K562 (cell line): Measurements from ENCODE around the gene ZNF362. TPM values are rescaled to one million over a fixed set of nuclear protein-coding genes. Genes with fewer than 3 reads are reported as not detected.

Experiments
- ARID2 ChIP-seq: fragments of 450-650 bp; IDR thresholded peaks from 2 replicates; pipeline ENCODE4 v1.6.1; 2017; ENCODE audit warnings: antibody characterized with exemption, mild to moderate bottlenecking
- ELF1 ChIP-seq: fragments of 200-800 bp; sonication (Bioruptor generic); IDR thresholded peaks from 2 replicates; pipeline ENCODE4 v1.6.1; 2016; ENCODE audit warnings: missing genetic modification characterization, missing compliant biosample characterization
- ETS2 ChIP-seq: IDR thresholded peaks from 2 replicates; pipeline ENCODE4 v1.6.1; 2016; ENCODE audit warnings: borderline replicate concordance, missing genetic modification characterization, mild to moderate bottlenecking, moderate library complexity, missing compliant biosample characterization; ENCODE audit not compliant: poor library complexity, severe bottlenecking
- ETV6 ChIP-seq, 3 experiments: fragments of 150-350 bp in 1 of 3; sonication (generic) in 1 of 3; formaldehyde crosslinking in 1 of 3; IDR thresholded peaks; 2 replicates each; pipeline versions ENCODE4 v1.6.1 to v1.8.0; 2014 to 2022; ENCODE audit warnings: borderline replicate concordance in 2 of 3, low read depth in 2 of 3, antibody characterized with exemption in 1 of 3, low read length in 1 of 3, mild to moderate bottlenecking in 1 of 3, missing genetic modification reagents in 1 of 3
- HEY1 ChIP-seq: fragments of 250-450 bp; sonication (Bioruptor Pico); IDR thresholded peaks from 2 replicates; pipeline ENCODE4 v1.5.0; 2020; ENCODE audit warnings: mild to moderate bottlenecking, moderate library complexity, borderline replicate concordance
- NR2C1 ChIP-seq, 2 experiments: fragments of 450-650 bp; IDR thresholded peaks; 2 replicates each; pipeline ENCODE4 v1.6.1; 2017; ENCODE audit warnings: mild to moderate bottlenecking in 2 of 2, antibody characterized with exemption in 1 of 2, inconsistent platforms in 1 of 2, missing compliant biosample characterization in 1 of 2, missing genetic modification characterization in 1 of 2
- POLR3G ChIP-seq: IDR thresholded peaks from 2 replicates; pipeline ENCODE4 v1.6.1; 2011; ENCODE audit not compliant: insufficient read length, insufficient replicate concordance; ENCODE audit errors: extremely low read depth
- RBM39 ChIP-seq: fragments of 200-400 bp; formaldehyde crosslinking; optimal IDR thresholded peaks from 2 replicates; pipeline ENCODE3; 2018; ENCODE audit warnings: low read depth, low read length
- RHOXF2B ChIP-seq: fragments of 250-450 bp; sonication (Bioruptor Pico); conservative IDR thresholded peaks from 2 replicates; pipeline ENCODE4 v1.5.1; 2021
- SMAD1 ChIP-seq: fragments of 150-350 bp; IDR thresholded peaks from 2 replicates; pipeline ENCODE4 v1.6.1; 2014; ENCODE audit warnings: low read length, low read depth; ENCODE audit not compliant: partially characterized antibody
- SMARCA4 ChIP-seq: fragments of 450-650 bp; IDR thresholded peaks from 2 replicates; pipeline ENCODE4 v1.6.1; 2016
- STAT5A ChIP-seq: IDR thresholded peaks from 2 replicates; pipeline ENCODE4 v1.6.1; 2012; ENCODE audit warnings: low read length, inconsistent platforms, borderline replicate concordance
- ZBTB7A ChIP-seq: IDR thresholded peaks from 2 replicates; pipeline ENCODE4 v1.6.1; 2011; ENCODE audit warnings: low read depth, mild to moderate bottlenecking, low read length, moderate library complexity, borderline replicate concordance; ENCODE audit not compliant: control insufficient read depth
- ZNF212 ChIP-seq: fragments of 450-650 bp; formaldehyde crosslinking; IDR thresholded peaks from 2 replicates; pipeline ENCODE4 v1.4.0; 2020; ENCODE audit warnings: mild to moderate bottlenecking
- ZNF347 ChIP-seq: fragments of 450-650 bp; formaldehyde crosslinking; IDR thresholded peaks from 2 replicates; pipeline ENCODE4 v1.4.0; 2020; ENCODE audit warnings: low read depth, mild to moderate bottlenecking, moderate library complexity
- ZNF408 ChIP-seq: fragments of 250-450 bp; sonication (Bioruptor Pico); IDR thresholded peaks from 2 replicates; pipeline ENCODE4 v1.4.0; 2020; ENCODE audit warnings: low read depth, mild to moderate bottlenecking, moderate library complexity
- polyA plus RNA-seq, 8 experiments: library from polyadenylated mRNA; depleted of rRNA in 4 of 8; stranded (reverse) in 5 of 8; unstranded in 3 of 8; fragments of >200 nt; fragmentation: Nextera tagmentation in 2 of 8; fragmentation: Illumina TruSeq in 1 of 8; extraction: Ambion mirVana in 2 of 8; extraction: Trizol in 1 of 8; gene quantifications; 2 replicates each; pipeline versions ENCODE4 v1.2.1 to v1.2.3, GENCODE V29; 2011 to 2014; ENCODE audit warnings: inconsistent platforms in 1 of 8, missing spikeins in 1 of 8
- total RNA-seq, 7 experiments: library from RNA; depleted of rRNA in 6 of 7; stranded (reverse); fragments of >200 nt in 6 of 7; fragmentation: Illumina TruSeq in 2 of 7; extraction: Trizol in 2 of 7; gene quantifications; 2 replicates each; pipeline versions ENCODE4 v1.2.1 to v1.2.3, GENCODE V29; 2011 to 2021; ENCODE audit warnings: low replicate concordance in 1 of 7
- TF ChIP-seq, protein P1 (sequence below): fragments of 450-650 bp; IDR thresholded peaks from 2 replicates; pipeline ENCODE4 v1.7.1; 2018; ENCODE audit warnings: mild to moderate bottlenecking, low read depth; ENCODE audit not compliant: partially characterized antibody
- TF ChIP-seq, protein P2 (sequence below): fragments of 200-400 bp; formaldehyde crosslinking; IDR thresholded peaks from 2 replicates; pipeline ENCODE4 v1.6.1; 2017; ENCODE audit warnings: mild to moderate bottlenecking, low read depth, low read length, moderate library complexity
- TF ChIP-seq, protein P3 (sequence below): IDR thresholded peaks from 2 replicates; pipeline ENCODE4 v1.6.1; 2011; ENCODE audit not compliant: insufficient read length; ENCODE audit errors: extremely low read depth

Gene ZNF362
- total and polyA plus RNA-seq, 9 of the 15 experiments (the other 6 are each of a cell fraction or from before 2014, with no cell fraction given): 0.01 to 1.1 (median 0.35) TPM; not detected in 1

DNA sequence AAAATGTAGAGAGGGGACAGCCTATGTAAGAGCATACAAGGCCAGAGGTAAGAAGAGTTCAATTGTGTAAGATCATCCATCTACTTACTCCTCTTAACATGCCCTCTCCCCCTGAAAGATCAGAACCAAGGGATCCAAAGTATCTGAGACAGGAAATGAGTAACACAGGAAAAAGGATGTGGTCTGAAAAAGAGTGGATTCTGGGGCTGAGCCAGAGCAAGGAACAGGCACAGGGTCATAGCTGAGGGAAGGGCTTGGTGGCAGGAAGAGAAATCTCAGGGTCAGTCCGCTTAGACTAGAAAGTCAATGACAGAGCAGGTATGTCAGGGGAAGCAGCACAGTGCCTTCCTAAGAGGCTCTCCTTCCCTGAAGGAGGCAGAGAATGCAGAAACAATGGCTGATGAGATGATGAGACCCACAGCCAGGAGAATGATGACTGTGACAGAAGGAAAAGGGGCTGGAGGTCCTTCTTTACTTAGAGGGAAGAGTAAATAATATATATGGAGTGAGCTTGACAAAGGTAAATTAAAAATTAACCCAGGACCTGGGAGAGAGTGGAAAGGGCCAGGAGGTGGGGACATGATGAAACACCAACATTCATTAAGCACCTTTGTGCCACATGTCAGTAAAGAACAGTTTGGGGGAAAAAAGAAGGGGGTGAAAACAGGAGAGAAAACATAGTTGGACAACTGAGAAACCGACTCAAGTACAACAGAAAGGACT lies 90.8 kb downstream of the ZNF362 start (continued):
- TF ChIP-seq, protein P1, sequence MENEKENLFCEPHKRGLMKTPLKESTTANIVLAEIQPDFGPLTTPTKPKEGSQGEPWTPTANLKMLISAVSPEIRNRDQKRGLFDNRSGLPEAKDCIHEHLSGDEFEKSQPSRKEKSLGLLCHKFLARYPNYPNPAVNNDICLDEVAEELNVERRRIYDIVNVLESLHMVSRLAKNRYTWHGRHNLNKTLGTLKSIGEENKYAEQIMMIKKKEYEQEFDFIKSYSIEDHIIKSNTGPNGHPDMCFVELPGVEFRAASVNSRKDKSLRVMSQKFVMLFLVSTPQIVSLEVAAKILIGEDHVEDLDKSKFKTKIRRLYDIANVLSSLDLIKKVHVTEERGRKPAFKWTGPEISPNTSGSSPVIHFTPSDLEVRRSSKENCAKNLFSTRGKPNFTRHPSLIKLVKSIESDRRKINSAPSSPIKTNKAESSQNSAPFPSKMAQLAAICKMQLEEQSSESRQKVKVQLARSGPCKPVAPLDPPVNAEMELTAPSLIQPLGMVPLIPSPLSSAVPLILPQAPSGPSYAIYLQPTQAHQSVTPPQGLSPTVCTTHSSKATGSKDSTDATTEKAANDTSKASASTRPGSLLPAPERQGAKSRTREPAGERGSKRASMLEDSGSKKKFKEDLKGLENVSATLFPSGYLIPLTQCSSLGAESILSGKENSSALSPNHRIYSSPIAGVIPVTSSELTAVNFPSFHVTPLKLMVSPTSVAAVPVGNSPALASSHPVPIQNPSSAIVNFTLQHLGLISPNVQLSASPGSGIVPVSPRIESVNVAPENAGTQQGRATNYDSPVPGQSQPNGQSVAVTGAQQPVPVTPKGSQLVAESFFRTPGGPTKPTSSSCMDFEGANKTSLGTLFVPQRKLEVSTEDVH: no peak
- TF ChIP-seq SMARCA4: 0 out of 2 replicates have a peak, but pooled peaks have one; percentile 16
- no peak for TF ChIP-seq ELF1
- TF ChIP-seq STAT5A: no peak
- TF ChIP-seq ZNF212 (CRISPR knock-in tag): no peak
- TF ChIP-seq ARID2: no peak
- TF ChIP-seq, protein P2, sequence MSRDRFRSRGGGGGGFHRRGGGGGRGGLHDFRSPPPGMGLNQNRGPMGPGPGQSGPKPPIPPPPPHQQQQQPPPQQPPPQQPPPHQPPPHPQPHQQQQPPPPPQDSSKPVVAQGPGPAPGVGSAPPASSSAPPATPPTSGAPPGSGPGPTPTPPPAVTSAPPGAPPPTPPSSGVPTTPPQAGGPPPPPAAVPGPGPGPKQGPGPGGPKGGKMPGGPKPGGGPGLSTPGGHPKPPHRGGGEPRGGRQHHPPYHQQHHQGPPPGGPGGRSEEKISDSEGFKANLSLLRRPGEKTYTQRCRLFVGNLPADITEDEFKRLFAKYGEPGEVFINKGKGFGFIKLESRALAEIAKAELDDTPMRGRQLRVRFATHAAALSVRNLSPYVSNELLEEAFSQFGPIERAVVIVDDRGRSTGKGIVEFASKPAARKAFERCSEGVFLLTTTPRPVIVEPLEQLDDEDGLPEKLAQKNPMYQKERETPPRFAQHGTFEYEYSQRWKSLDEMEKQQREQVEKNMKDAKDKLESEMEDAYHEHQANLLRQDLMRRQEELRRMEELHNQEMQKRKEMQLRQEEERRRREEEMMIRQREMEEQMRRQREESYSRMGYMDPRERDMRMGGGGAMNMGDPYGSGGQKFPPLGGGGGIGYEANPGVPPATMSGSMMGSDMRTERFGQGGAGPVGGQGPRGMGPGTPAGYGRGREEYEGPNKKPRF: no peak
- no peak for TF ChIP-seq POLR3G
- no peak for TF ChIP-seq ZNF408 (CRISPR knock-in tag)
- no peak for TF ChIP-seq RBM39
- TF ChIP-seq HEY1 (CRISPR knock-in tag): no peak
- TF ChIP-seq ZNF347 (CRISPR knock-in tag): no peak
- TF ChIP-seq NR2C1 (IDR thresholded peaks at IDR 0.05): no peak
- TF ChIP-seq NR2C1 (tag; IDR thresholded peaks at IDR 0.05): peak; percentile 60; the same call in 1 of the 2 replicates
- peak in 1 of 2 experiments; percentile 34; a peak in 1 of 4 replicates for TF ChIP-seq ETV6 (IDR thresholded peaks at IDR 0.05; ENCODE audit: borderline replicate concordance in 1 of 2, low read depth in 2 of 2, low read length in 1 of 2)
- TF ChIP-seq ETV6 (CRISPR knock-in tag; IDR thresholded peaks at IDR 0.05; ENCODE audit: borderline replicate concordance): no peak
- TF ChIP-seq, protein P3, sequence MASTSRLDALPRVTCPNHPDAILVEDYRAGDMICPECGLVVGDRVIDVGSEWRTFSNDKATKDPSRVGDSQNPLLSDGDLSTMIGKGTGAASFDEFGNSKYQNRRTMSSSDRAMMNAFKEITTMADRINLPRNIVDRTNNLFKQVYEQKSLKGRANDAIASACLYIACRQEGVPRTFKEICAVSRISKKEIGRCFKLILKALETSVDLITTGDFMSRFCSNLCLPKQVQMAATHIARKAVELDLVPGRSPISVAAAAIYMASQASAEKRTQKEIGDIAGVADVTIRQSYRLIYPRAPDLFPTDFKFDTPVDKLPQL: no peak
- no peak for TF ChIP-seq ZBTB7A
- no peak for TF ChIP-seq ETS2
- no peak for TF ChIP-seq RHOXF2B (CRISPR knock-in tag)
- no peak for TF ChIP-seq SMAD1
